GM12878 (cell line): Measurements from ENCODE around the gene SCRN3. TPM values are rescaled to one million over a fixed set of nuclear protein-coding genes. Genes with fewer than 3 reads are reported as not detected.

Experiments
- ATAC-seq: fragments of 200-7000 bp; cut with Tn5 transposase; 3 replicates; pipeline ENCODE4 v1.9.1; 2020; ENCODE audit warnings: mild to moderate bottlenecking, moderate library complexity
- BruUV-seq: library from RNA; stranded (reverse); fragments of 400-500 nt; replicated peaks from 2 replicates; lab custom pipeline; 2021; lab: Mats Ljungman, UMichigan
- CTCF ChIA-PET: fragments of 300-600 bp; sonication (Branson Sonifier 250); formaldehyde crosslinking; extraction: SDS; loops from one replicate; lab custom pipeline; 2021; ENCODE audit warnings: inconsistent platforms; lab: Yijun Ruan, JAX
- POLR2A ChIA-PET: fragments of 350-600 bp; formaldehyde crosslinking; extraction: SDS; loops from one replicate; lab custom pipeline; 2021; ENCODE audit warnings: inconsistent platforms; lab: Charles Lee
- RAD21 ChIA-PET: fragments of 300-600 bp; sonication (Branson Sonifier 250); formaldehyde crosslinking; loops from one replicate; lab custom pipeline; 2023; ENCODE audit warnings: antibody characterized with exemption; ENCODE audit not compliant: unreplicated experiment; lab: Charles Lee
- SMC1A ChIA-PET: fragments of 300-600 bp; sonication (Branson Sonifier 250); formaldehyde crosslinking; loops from one replicate; lab custom pipeline; 2023; ENCODE audit not compliant: unreplicated experiment, uncharacterized antibody; lab: Charles Lee
- DNase-seq: peaks from one replicate; pipeline ENCODE4 v3.0.0-alpha.2; 2011; ENCODE audit warnings: low read depth, low spot score
- FAIRE-seq: peaks from 3 replicates; lab custom pipeline; 2011; peaks lifted over from hg19 to GRCh38; lab: Jason Lieb, UNC
- H2AFZ ChIP-seq: 2 replicates; pipeline ENCODE4 v1.6.0; 2011; ENCODE audit warnings: low read depth, low read length, control low read depth; ENCODE audit not compliant: control insufficient read depth
- H3K27ac ChIP-seq: 2 replicates; pipeline ENCODE4 v1.5.1; 2011; ENCODE audit warnings: control low read depth; ENCODE audit not compliant: control insufficient read depth, insufficient read depth
- H3K27me3 ChIP-seq, 2 experiments: replicated peaks in 1 of 2; 2 replicates each; pipeline versions ENCODE4 v1.6.0 to v1.6.1; 2011; ENCODE audit warnings: low read length in 1 of 2; ENCODE audit not compliant: control insufficient read depth in 2 of 2, insufficient read depth in 2 of 2
- H3K36me3 ChIP-seq, 2 experiments: 2 replicates each; pipeline ENCODE4 v1.5.1; 2011; ENCODE audit warnings: low read length in 1 of 2; ENCODE audit not compliant: control insufficient read depth in 2 of 2, insufficient read depth in 2 of 2
- H3K4me1 ChIP-seq: 2 replicates; pipeline ENCODE4 v1.6.1; 2011; ENCODE audit warnings: mild to moderate bottlenecking, low read length, moderate library complexity, mixed read lengths; ENCODE audit not compliant: control insufficient read depth, insufficient read depth
- H3K4me2 ChIP-seq: 2 replicates; pipeline ENCODE4 v1.6.0; 2011; ENCODE audit warnings: control low read depth; ENCODE audit not compliant: control insufficient read depth, insufficient read depth
- H3K4me3 ChIP-seq: fragments of 200-600 bp; sonication (generic); 2 replicates; pipeline ENCODE4 v1.5.1; 2016
- H3K79me2 ChIP-seq: 2 replicates; pipeline ENCODE4 v1.6.0; 2011; ENCODE audit warnings: low read length; ENCODE audit not compliant: control insufficient read depth, insufficient read depth
- H3K9ac ChIP-seq: 2 replicates; pipeline ENCODE4 v1.8.0; 2011; ENCODE audit warnings: low read length, control low read depth, mixed read lengths; ENCODE audit not compliant: control insufficient read depth, insufficient read depth
- H3K9me3 ChIP-seq: replicated peaks from 3 replicates; pipeline ENCODE4 v1.5.1; 2011; ENCODE audit warnings: mild to moderate bottlenecking, low read length; ENCODE audit not compliant: control insufficient read depth, insufficient read depth
- H4K20me1 ChIP-seq: 2 replicates; pipeline ENCODE4 v1.6.0; 2011; ENCODE audit not compliant: control insufficient read depth, insufficient read depth
- CREB1 ChIP-seq: IDR thresholded peaks from 2 replicates; pipeline ENCODE4 v1.6.1; 2012; ENCODE audit warnings: low read depth, mild to moderate bottlenecking, inconsistent platforms
- HDGF ChIP-seq: fragments of 450-650 bp; IDR thresholded peaks from 2 replicates; pipeline ENCODE4 v1.6.1; 2016; ENCODE audit warnings: antibody characterized with exemption
- MEF2B ChIP-seq: fragments of 450-650 bp; IDR thresholded peaks from 2 replicates; pipeline ENCODE4 v1.6.1; 2018; ENCODE audit warnings: mild to moderate bottlenecking, moderate library complexity; ENCODE audit not compliant: partially characterized antibody, poor library complexity, severe bottlenecking
- NFXL1 ChIP-seq: fragments of 450-650 bp; IDR thresholded peaks from 2 replicates; pipeline ENCODE4 v1.6.1; 2017; ENCODE audit warnings: antibody characterized with exemption, mild to moderate bottlenecking, borderline replicate concordance
- NFYB ChIP-seq: IDR thresholded peaks from 2 replicates; pipeline ENCODE4 v1.6.1; 2011; ENCODE audit warnings: low read depth, mild to moderate bottlenecking, low read length, improper control_type of control experiment, moderate library complexity; ENCODE audit not compliant: insufficient read depth
- NR2C2 ChIP-seq: IDR thresholded peaks from 2 replicates; pipeline ENCODE4 v1.6.1; 2011; ENCODE audit warnings: borderline replicate concordance, low read depth; ENCODE audit not compliant: control insufficient read depth, insufficient read length
- PML ChIP-seq: IDR thresholded peaks from 2 replicates; pipeline ENCODE4 v1.6.1; 2012; ENCODE audit warnings: low read length, inconsistent platforms
- RAD21 ChIP-seq: IDR thresholded peaks from 2 replicates; pipeline ENCODE4 v1.6.1; 2011; ENCODE audit warnings: mild to moderate bottlenecking, low read depth, low read length, moderate library complexity; ENCODE audit not compliant: insufficient read depth
- SIX5 ChIP-seq: IDR thresholded peaks from 2 replicates; pipeline ENCODE4 v1.6.1; 2011; ENCODE audit warnings: mild to moderate bottlenecking, low read depth, low read length, moderate library complexity; ENCODE audit not compliant: severe bottlenecking
- STAT1 ChIP-seq: fragments of 450-650 bp; conservative IDR thresholded peaks from 2 replicates; pipeline ENCODE4 v1.6.1; 2014; ENCODE audit warnings: antibody characterized with exemption, mild to moderate bottlenecking
- ZNF217 ChIP-seq: fragments of 450-650 bp; IDR thresholded peaks from 2 replicates; pipeline ENCODE4 v1.6.1; 2017; ENCODE audit warnings: antibody characterized with exemption, mild to moderate bottlenecking
- ZNF622 ChIP-seq: fragments of 450-650 bp; IDR thresholded peaks from 2 replicates; pipeline ENCODE4 v1.6.1; 2017; ENCODE audit warnings: mild to moderate bottlenecking, inconsistent platforms
- WGBS: methylation state at CpG from one replicate; pipeline ENCODE4 v1.1.6; 2016; ENCODE audit warnings: low lambda C conversion rate; ENCODE audit not compliant: insufficient replicate concordance, insufficient coverage; ENCODE audit errors: missing lambda C conversion rate; 5-methylcytosine and 5-hydroxymethylcytosine counted together
- in situ Hi-C: fragments of 300-500 bp; cut with MboI; formaldehyde crosslinking; loops from 9 replicates; pipeline ENCODE4 v1.14.3; 2018; ENCODE audit warnings: mixed read lengths
- intact Hi-C: fragments of 100-400 bp; cut with micrococcal nuclease; formaldehyde crosslinking; loops from one replicate; pipeline ENCODE4 v1.14.2; 2022; ENCODE audit not compliant: unreplicated experiment
- polyA plus RNA-seq, 11 experiments: library from polyadenylated mRNA; depleted of rRNA in 4 of 11; unstranded in 6 of 11; stranded (reverse) in 5 of 11; fragments of >200 nt; fragmentation: Nextera tagmentation in 4 of 11; fragmentation: Illumina TruSeq in 1 of 11; extraction: Ambion mirVana in 4 of 11; extraction: Trizol in 1 of 11; gene quantifications; 1 replicate in 1 of 11; 2 replicates in 10 of 11; pipeline versions ENCODE4 v1.2.1 to v1.2.3, GENCODE V29; 2011 to 2016; ENCODE audit warnings: inconsistent platforms in 2 of 11, missing spikeins in 2 of 11, low read depth in 1 of 11
- total RNA-seq, 4 experiments: library from RNA; depleted of rRNA in 3 of 4; stranded (reverse); fragments of >200 nt in 3 of 4; fragmentation: Illumina TruSeq in 1 of 4; extraction: Trizol in 1 of 4; gene quantifications; 2 replicates each; pipeline versions ENCODE4 v1.2.1 to v1.2.3, GENCODE V29; 2013 to 2021
- TF ChIP-seq, protein P1 (sequence below): fragments of 450-650 bp; IDR thresholded peaks from 2 replicates; pipeline ENCODE4 v1.6.1; 2017; ENCODE audit warnings: borderline replicate concordance
- TF ChIP-seq, protein P2 (sequence below): IDR thresholded peaks from 2 replicates; pipeline ENCODE4 v1.6.1; 2011; ENCODE audit warnings: borderline replicate concordance, low read depth, mild to moderate bottlenecking, moderate library complexity, low read length; ENCODE audit not compliant: insufficient read depth, poor library complexity, severe bottlenecking
- TF ChIP-seq, protein P3 (sequence below): fragments of 450-650 bp; IDR thresholded peaks from 2 replicates; pipeline ENCODE4 v1.6.1; 2018; ENCODE audit warnings: mild to moderate bottlenecking, low read depth, moderate library complexity; ENCODE audit not compliant: partially characterized antibody

Gene SCRN3
- total and polyA plus RNA-seq, 10 of the 15 experiments (the other 5 are each of a cell fraction or from before 2014, with no cell fraction given) = 5.7 to 16.0 (median 13.0) TPM

DNA sequence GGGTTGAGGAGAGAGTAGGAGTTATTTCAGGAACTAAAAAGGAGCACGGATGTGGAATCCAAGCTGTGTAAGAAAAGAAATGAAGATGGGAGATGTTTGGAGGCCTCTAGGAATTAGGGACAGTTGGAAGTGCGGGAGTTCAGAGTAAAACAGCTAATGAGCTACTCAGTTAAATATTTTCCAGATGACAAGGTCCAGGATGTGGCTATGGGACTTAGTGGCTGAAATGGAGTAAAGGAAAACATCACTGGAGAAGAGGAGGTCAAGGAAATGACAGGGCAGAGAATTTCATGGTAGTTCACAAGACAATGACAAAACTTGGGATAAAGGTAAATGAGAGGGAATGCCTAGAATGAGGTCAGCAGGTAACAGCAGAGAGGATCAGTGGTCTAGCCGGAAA lies 78.3 kb downstream of the SCRN3 start:
- TF ChIP-seq PML (no peak), MEF2B (no peak), ZNF622 (no peak), RAD21 (no peak), HDGF (no peak), CREB1 (no peak), NFXL1 (no peak), ZNF217 (no peak), SIX5 (no peak), NR2C2 (no peak), STAT1 (no peak), NFYB (no peak)
- TF ChIP-seq, protein P1, sequence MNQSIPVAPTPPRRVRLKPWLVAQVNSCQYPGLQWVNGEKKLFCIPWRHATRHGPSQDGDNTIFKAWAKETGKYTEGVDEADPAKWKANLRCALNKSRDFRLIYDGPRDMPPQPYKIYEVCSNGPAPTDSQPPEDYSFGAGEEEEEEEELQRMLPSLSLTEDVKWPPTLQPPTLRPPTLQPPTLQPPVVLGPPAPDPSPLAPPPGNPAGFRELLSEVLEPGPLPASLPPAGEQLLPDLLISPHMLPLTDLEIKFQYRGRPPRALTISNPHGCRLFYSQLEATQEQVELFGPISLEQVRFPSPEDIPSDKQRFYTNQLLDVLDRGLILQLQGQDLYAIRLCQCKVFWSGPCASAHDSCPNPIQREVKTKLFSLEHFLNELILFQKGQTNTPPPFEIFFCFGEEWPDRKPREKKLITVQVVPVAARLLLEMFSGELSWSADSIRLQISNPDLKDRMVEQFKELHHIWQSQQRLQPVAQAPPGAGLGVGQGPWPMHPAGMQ = no peak
- TF ChIP-seq, protein P2, sequence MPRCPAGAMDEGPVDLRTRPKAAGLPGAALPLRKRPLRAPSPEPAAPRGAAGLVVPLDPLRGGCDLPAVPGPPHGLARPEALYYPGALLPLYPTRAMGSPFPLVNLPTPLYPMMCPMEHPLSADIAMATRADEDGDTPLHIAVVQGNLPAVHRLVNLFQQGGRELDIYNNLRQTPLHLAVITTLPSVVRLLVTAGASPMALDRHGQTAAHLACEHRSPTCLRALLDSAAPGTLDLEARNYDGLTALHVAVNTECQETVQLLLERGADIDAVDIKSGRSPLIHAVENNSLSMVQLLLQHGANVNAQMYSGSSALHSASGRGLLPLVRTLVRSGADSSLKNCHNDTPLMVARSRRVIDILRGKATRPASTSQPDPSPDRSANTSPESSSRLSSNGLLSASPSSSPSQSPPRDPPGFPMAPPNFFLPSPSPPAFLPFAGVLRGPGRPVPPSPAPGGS = no peak
- TF ChIP-seq, protein P3, sequence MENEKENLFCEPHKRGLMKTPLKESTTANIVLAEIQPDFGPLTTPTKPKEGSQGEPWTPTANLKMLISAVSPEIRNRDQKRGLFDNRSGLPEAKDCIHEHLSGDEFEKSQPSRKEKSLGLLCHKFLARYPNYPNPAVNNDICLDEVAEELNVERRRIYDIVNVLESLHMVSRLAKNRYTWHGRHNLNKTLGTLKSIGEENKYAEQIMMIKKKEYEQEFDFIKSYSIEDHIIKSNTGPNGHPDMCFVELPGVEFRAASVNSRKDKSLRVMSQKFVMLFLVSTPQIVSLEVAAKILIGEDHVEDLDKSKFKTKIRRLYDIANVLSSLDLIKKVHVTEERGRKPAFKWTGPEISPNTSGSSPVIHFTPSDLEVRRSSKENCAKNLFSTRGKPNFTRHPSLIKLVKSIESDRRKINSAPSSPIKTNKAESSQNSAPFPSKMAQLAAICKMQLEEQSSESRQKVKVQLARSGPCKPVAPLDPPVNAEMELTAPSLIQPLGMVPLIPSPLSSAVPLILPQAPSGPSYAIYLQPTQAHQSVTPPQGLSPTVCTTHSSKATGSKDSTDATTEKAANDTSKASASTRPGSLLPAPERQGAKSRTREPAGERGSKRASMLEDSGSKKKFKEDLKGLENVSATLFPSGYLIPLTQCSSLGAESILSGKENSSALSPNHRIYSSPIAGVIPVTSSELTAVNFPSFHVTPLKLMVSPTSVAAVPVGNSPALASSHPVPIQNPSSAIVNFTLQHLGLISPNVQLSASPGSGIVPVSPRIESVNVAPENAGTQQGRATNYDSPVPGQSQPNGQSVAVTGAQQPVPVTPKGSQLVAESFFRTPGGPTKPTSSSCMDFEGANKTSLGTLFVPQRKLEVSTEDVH = no peak
- H3K4me2 ChIP-seq = no peak overlapping the region
- in situ Hi-C loops = no loop called here
- ChIA-PET RAD21 (interaction anchor here (0.9 to 2.0 kb wide), 5 partner anchors 11 to 220 kb away, joined by 3 to 13 read pairs (median 3); no protein-coding TSS in a partner anchor), CTCF (interaction anchor here (0.5 to 3.7 kb wide), 7 partner anchors 9 to 1855 kb away, joined by 3 to 26 read pairs (median 3); no protein-coding TSS in a partner anchor), POLR2A (interaction anchor here (0.6 kb wide), 1 partner anchor 20 kb away, joined by 3 read pairs; no protein-coding TSS in a partner anchor), SMC1A (interaction anchor here (1.0 to 7.0 kb wide), 7 partner anchors 10 to 213 kb away, joined by 3 to 52 read pairs (median 5); no protein-coding TSS in a partner anchor)
- no peaks in the 10 kb centered on the region; a peak in 1 of 4 replicates for H3K27me3 ChIP-seq
- ATAC-seq (no peak), DNase-seq (no peak), FAIRE-seq (no peak)
- H3K4me3 ChIP-seq = no peak overlapping the region
- H3K27ac ChIP-seq = no peak overlapping the region
- H3K4me1 ChIP-seq = no peaks in the 10 kb centered on the region
- 73% methylated on average over 3 of the region's 3 CpGs for WGBS
- H3K79me2 ChIP-seq = no peaks in the 10 kb centered on the region
- no peak overlapping the region for H3K9ac ChIP-seq
- H4K20me1 ChIP-seq = no peaks in the 10 kb centered on the region
- H2AFZ ChIP-seq = no peak overlapping the region
- no TSS peak for BruUV-seq
- no peaks in the 10 kb centered on the region for H3K36me3 ChIP-seq
- no peaks in the 10 kb centered on the region for H3K9me3 ChIP-seq
- intact Hi-C loops = no loop called here
